ENCODE results near the gene NDUFS8. TPM values are rescaled to one million over a fixed set of nuclear protein-coding genes. Genes with fewer than 3 reads are reported as not detected.
A peak's percentile ranks its signal among the peaks of the same experiment; 100 is the strongest.

The NDUFS8 gene
- total RNA-seq, 1 donor from 2014 or later, result 93.7 TPM

- Mint-ChIP-seq H3K27ac (peak overlapping the region; percentile 95), H3K9me3 (no peaks in the 10 kb centered on the region), H3K4me3 (peak overlapping the region; percentile 91), H3K4me1 (peaks cover 73% of the 10 kb centered on the region), H3K36me3 (ENCODE audit: low read depth) (peaks cover 28% of the 10 kb centered on the region), H3K27me3 (no peaks in the 10 kb centered on the region)
- ChIA-PET POLR2A (interaction anchor here (0.6 to 2.5 kb wide), 15 partner anchors 7 to 909 kb away, joined by 3 to 12 read pairs (median 4); partner anchors contain the start of genes ALDH3B1, C11orf24, KMT5B and NDUFS8), CTCF (interaction anchor here (1.1 to 1.4 kb wide), 2 partner anchors 9 to 21 kb away, joined by 3 to 5 read pairs; no protein-coding TSS in a partner anchor)
- intact Hi-C loops (cut with micrococcal nuclease), result loop anchor here (1.0 to 10.0 kb wide), 7 partner anchors 27 to 1292 kb away; partner anchors contain the start of genes CHKA, MYEOV, NDUFS8 and PPP6R3
- TF ChIP-seq CTCF (IDR thresholded peaks at IDR 0.05), result no peak
- peak; percentile 68 for DNase-seq
- ATAC-seq (ENCODE audit: low read depth), result peak; percentile 59
These were observed 27.3 kb upstream of the NDUFS8 start for GRCh38 chr11:68002938-68003845.

- peaks cover 19% of the 10 kb centered on the region for H3K36me3 Mint-ChIP-seq (ENCODE audit: low read depth)
- H3K9me3 Mint-ChIP-seq, result no peaks in the 10 kb centered on the region
- DNase-seq, result peak; percentile 80
- no peak for TF ChIP-seq CTCF (IDR thresholded peaks at IDR 0.05)
- CTCF ChIA-PET, result no interaction called here
- ATAC-seq (ENCODE audit: low read depth), result peak; percentile 66
- H3K4me3 Mint-ChIP-seq, result peak within 1 kb of the TSS; percentile 91
- POLR2A ChIA-PET, result interaction anchor here (0.6 to 2.5 kb wide), 7 partner anchors 10 to 1389 kb away, joined by 4 to 12 read pairs (median 9); partner anchors contain the start of genes C11orf24, KMT5B and NDUFS8
- intact Hi-C loops (cut with micrococcal nuclease), result loop anchor here (2.0 to 10.0 kb wide), 6 partner anchors 37 to 1291 kb away; partner anchors contain the start of genes CHKA, MYEOV and PPP6R3
- no peaks in the 10 kb centered on the region for H3K27me3 Mint-ChIP-seq
- peak within 1 kb of the TSS; percentile 95 for H3K27ac Mint-ChIP-seq
- H3K4me1 Mint-ChIP-seq, result peaks cover 72% of the 10 kb centered on the region
These were observed 26.5 kb upstream of the NDUFS8 start, which contains the start of gene UNC93B1 for GRCh38 chr11:68003846-68004550. TSS of gene UNC93B1 (minus strand) at chr11:68004097. CDS start at chr11:68004043, 54 bp downstream.

- DNase-seq, result no peak
- Mint-ChIP-seq H3K27me3 (no peaks in the 10 kb centered on the region), H3K9me3 (no peaks in the 10 kb centered on the region), H3K4me3 (peak overlapping the region; percentile 91), H3K36me3 (ENCODE audit: low read depth) (peaks cover 15% of the 10 kb centered on the region), H3K27ac (peak overlapping the region; percentile 88), H3K4me1 (peaks cover 73% of the 10 kb centered on the region)
- ChIA-PET CTCF (interaction anchor here (0.6 kb wide), 1 partner anchor 207 kb away, joined by 3 read pairs; no protein-coding TSS in a partner anchor), POLR2A (interaction anchor here (0.6 to 1.9 kb wide), 2 partner anchors 25 to 1390 kb away, joined by 4 to 10 read pairs; partner anchors contain the start of gene NDUFS8)
- TF ChIP-seq CTCF (IDR thresholded peaks at IDR 0.05), result no peak
- no peak for ATAC-seq (ENCODE audit: low read depth)
- intact Hi-C loops (cut with micrococcal nuclease), result loop anchor here (5.0 to 10.0 kb wide), 4 partner anchors 118 to 1290 kb away; partner anchors contain the start of genes CHKA, MYEOV and PPP6R3
These were observed 25.7 kb upstream of the NDUFS8 start for GRCh38 chr11:68004551-68005335.

- peaks cover 74% of the 10 kb centered on the region for H3K4me1 Mint-ChIP-seq
- CTCF ChIA-PET, result no interaction called here
- ATAC-seq (ENCODE audit: low read depth), result no peak
- peak overlapping the region; percentile 76 for H3K27ac Mint-ChIP-seq
- intact Hi-C loops (cut with micrococcal nuclease), result loop anchor here (5.0 to 10.0 kb wide), 2 partner anchors 291 to 1288 kb away; partner anchors contain the start of gene MYEOV
- no peaks in the 10 kb centered on the region for H3K9me3 Mint-ChIP-seq
- DNase-seq, result no peak
- peaks cover 10% of the 10 kb centered on the region for H3K36me3 Mint-ChIP-seq (ENCODE audit: low read depth)
- no peaks in the 10 kb centered on the region for H3K27me3 Mint-ChIP-seq
- POLR2A ChIA-PET, result no interaction called here
- no peak overlapping the region for H3K4me3 Mint-ChIP-seq
- no peak for TF ChIP-seq CTCF (IDR thresholded peaks at IDR 0.05)
These were observed 23.8 kb upstream of the NDUFS8 start for GRCh38 chr11:68006606-68007166.

Measured in activated B cell treated with CpG ODN at 0.5 μM for 24 hours (primary cell).